ENCODE measurements around the gene MEGF6.

The MEGF6 gene

DNA sequence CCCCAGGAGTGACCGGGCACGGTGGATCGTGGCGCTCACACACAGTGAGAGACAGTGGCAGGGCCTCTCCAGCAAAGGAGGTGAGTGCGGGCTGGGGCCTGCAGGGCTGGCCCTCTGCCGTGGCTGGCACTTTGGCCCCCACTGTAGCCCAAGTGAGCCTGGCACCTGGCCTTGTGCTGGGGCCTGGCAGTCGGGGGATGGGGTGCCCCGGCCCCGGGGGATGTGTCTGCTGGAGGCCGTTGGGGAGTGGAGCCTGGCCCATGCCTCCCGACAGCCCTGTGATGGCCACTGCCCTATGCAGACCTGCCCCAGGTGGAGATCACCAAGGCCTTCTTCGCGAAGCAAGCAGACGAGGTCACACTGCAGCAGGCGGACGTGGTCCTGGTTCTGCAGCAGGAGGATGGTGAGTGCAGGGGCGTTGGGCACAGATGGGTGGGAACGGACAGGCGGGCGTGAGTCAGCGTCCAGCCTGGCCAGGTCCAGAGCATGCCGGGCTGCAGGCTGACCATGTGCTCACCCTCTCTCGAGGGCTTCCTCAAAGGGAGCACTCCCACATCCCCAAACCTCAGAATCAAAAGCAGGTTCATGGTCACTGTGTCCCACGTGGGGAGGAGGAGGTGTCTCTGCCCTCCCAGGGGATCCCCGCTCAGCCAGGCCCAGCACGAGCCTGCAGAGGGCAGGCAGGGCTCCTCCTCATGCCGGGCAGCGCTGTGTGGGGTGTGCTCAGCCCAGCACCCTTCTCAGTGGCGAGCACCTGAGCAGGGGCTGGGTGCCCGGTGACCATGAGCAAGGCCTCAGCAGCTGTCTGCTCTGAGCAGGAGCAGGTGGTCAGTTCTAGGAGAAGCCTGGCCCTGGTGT lies 131.6 kb downstream of the MEGF6 start:
- no peak for DNase-seq

DNA sequence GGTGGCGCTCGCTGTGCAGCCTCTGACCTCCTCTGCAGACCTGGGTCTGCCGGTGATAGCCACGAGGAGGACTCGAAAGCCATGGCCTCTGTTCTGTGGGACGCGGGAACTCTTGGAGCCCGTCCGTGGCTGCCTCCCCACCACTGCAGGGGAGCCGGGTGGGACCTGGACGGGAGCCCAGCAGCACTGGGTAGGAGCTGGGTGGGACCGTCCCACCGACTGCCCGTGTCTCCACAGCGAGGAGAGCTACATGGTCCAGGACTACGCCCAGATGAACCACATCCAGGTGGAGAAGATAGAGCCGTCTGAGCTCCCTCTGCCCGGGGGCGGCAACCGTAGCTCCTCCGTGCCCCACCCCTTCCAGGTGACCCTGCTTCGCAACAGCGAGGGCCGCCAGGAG lies 133.1 kb downstream of the MEGF6 start:
- DNase-seq = no peak

DNA sequence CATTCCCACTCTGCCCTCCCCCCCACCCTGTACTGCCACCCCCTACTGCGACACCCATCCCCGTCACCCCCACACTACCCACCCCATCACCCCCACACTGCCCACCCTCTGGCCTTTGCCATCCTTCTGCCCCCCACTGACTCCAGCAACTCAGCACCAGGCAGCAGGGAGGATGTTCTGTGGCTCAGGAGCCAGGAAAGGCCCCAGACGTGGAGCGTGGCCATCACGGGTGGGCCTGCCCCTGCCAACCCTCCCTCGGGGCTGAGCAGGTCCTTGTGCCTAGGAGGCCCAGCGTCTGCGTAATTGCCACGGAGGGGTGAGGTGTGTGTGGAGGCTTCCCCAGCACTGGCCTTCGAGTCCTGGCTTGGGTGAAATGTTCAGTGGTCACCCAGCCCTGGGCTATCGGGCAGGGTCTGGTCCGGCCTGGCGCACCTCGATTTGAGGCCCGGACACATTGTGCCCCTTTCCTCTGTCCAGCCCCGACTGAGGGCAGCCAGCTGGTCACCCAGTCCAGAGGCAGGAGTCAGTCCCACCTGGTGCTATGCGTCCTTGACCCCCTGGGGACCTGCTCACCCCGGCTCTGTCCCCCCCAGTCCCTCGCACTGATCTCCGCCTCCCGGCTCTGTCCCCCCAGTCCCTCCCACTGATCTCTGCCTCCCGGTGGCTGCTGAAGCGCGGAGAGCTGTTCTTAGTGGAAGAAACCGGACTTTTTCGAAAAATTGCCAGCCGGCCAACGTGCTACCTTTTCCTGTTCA lies 133.9 kb downstream of the MEGF6 start:
- no peak for DNase-seq

DNA sequence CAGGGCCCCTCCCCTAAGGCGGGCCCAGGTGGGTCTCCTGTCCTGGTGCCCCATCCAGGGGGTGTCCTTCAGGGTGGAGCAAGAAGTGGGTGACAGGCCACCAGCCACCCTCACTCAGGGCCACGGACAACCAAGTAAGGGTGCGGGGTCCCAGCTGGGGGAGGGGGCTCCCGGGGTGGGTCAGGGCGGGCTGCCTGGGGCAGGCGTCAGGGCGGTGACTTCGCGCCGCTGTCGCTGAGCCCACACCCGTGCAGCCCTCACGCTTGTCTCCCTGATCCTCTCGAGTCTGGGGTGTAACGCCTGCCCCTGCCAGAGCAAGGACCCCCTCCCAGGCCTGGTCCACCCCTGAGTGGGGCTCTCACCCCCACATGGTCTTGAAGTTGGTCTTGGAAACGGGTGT lies 134.6 kb downstream of the MEGF6 start:
- DNase-seq = no peak

DNA sequence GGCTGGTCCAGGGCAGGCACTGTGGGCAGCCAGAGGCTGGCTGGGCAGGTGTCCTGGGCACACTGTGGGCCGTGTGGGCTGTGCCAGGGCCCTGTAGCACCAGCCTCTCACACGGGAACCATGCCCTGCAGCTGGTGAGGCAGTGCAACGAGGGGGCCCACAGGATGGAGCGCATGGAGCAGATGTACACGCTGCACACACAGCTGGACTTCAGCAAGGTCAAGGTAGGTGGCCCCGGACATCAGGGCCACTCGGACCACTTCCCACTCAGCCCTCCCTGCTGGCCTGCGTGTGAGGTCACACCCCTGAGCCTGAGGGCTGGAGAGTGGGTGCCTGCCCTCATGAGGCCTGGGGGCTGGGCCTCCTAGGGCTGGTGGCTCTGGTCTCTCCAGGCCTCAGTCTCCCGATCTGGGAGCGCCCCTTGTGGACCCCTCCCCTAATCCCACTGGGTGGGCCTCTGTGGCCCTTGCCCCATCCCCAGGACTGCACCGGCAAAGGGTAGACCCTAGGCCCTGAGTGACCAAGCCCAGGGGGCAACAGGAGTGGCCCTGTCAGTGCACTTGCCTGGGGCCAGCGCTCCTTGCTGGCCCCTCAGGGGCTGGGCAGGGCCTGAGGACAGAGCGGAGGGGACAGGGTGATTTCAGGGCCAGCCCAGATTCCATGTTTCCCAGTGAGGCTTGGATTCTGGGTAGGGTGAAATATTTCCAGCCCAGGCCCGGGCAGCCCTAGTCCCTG lies 135.3 kb downstream of the MEGF6 start:
- no peak for DNase-seq

DNA sequence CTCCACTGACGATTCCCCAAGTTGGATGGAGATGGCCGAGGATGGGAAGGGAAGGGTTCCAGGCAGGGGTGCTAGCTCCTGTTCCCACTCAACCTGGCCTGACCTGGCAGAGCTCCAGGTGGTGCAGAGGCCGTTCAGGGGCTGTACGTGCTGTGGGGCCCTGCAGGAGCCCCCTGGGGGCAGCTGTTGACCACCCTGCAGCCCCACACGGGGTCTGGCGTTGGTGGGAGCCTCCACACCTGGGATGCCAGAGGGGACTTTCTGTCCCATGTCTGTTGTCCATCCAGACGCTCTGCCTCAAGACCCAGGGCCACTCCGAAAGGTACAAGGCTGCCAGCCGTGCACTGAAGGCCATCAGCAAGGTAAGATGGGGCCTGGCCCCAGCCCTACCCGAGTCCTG lies 136.9 kb downstream of the MEGF6 start:
- no peak for DNase-seq

DNA sequence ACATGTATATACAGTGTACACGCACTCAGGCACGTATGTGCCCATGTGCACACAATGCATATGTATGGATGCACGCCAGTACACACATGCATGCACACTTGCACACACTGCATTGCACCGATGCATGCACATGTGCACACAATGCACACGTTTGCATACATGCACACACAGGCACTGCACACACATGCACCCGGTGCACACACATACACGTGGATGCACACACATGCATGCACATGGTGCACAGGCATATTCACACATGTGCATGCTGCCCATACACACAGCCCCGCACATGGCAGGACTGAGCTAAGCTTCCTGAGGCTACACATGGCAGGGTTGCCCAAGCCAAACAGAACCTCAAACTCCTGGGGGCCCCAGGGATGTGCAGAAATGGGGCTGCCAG lies 137.3 kb downstream of the MEGF6 start:
- DNase-seq = no peak

DNA sequence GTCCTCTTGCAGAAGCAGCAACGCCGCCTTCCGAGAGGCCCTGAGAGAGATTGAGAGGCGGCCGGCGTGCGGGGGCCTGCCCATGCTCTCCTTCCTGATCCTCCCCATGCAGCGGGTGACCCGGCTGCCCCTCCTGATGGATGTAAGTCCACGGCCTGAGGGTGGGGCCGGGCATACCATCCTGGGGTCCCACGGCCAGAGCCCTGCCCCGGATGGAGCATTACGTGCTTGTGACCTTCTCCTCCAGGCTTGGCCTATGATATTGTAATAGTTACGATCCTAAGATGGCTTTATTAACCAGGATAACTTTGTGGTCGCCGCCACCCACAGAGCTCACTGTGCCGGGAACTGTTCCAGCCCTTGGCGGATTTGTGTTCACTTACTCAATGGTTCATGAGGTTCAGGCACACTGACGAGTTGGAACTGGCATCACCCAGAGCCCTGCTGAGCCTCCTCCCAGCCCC lies 137.9 kb downstream of the MEGF6 start:
- peak; percentile 56 for DNase-seq

DNA sequence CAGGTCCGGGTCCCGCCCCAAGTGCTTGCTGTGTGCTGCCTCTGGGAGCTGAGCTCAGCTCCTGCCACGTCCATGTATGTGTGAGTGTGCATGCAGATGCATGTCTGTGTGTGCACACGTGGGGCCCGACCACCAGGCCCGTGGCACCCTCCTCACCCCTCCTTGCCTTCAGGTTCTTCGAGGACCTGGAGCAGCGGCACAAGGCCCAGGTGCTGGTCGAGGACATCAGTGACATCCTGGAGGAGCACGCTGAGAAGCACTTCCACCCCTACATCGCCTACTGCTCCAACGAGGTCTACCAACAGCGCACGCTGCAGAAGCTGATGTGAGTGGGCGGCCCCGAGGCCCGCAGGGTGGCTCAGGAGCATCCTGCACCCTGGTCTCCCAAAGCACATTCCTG lies 138.4 kb downstream of the MEGF6 start:
- no peak for DNase-seq

DNA sequence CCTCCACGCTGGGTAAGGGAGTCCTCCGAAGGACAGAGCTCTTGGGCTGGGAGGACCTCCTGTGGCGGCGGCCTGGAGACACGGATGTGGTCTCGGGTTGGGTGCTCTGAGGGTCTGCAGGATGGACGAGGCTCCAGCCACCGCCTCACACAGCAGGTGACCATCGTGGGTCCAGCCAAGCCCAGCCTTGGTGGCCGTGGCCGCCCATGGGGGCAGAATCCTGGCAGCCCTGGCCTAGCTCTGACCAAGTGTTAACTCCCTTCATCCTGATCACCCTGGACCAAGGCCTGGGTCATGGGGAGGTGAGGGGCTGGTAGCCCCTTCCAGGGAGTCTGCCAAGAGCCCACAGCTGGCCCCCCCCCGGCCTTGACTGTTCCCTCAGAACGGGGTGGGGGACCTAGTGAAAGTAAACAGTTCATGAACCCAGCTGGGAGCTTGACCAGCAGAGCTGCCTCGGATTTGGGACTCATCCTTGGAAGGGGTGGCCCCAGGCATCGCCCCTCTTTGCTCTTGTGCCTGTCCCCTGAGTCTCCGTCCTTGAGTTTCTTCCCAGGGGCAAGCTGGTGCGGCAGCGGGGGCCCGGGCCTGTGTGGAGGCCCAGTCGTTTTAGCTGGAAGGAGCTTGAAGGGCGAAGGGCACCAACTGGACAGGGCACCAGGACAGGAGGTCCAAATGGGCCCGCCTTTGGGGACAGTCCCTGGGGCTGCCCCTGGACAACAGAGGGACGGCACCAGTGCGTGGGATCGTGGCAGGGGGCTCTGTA lies 139.0 kb downstream of the MEGF6 start:
- DNase-seq = no peak

DNA sequence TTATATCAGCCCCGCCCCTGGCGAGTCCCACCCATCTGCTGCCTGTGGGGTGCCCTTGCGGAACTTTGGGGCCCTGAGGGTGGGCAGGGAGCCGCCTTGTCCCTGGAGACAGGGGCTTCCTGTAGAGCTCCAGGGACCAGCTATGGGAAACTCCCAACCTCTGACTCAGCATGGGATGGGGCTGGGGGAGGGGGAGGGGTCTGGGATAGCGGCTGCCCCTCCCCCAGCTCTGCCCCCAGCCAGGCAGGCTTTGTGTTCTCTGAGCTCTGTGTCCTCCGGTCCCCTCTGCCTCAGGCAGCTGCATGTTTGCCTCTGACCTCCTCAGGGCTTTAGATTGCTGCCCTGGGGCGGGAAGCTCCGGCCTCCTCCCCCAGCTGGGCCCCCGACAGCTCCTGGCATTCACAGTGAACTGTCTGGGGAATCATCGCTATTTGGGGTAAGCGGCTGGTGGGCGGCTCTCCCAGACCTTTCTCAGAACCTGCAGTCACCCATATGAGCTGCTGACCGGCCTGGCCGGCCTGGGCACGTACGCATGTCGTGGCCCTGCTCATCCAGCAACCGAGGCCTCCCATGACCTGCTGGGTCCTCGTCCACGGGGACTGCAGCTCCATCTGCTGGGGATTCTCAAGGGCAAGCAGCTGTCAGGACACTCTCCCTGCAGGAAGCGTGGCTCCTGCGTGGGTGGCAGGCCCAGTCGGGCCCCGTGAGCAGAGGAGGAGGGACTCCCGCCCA lies 139.8 kb downstream of the MEGF6 start:
- peak; percentile 55 for DNase-seq

DNA sequence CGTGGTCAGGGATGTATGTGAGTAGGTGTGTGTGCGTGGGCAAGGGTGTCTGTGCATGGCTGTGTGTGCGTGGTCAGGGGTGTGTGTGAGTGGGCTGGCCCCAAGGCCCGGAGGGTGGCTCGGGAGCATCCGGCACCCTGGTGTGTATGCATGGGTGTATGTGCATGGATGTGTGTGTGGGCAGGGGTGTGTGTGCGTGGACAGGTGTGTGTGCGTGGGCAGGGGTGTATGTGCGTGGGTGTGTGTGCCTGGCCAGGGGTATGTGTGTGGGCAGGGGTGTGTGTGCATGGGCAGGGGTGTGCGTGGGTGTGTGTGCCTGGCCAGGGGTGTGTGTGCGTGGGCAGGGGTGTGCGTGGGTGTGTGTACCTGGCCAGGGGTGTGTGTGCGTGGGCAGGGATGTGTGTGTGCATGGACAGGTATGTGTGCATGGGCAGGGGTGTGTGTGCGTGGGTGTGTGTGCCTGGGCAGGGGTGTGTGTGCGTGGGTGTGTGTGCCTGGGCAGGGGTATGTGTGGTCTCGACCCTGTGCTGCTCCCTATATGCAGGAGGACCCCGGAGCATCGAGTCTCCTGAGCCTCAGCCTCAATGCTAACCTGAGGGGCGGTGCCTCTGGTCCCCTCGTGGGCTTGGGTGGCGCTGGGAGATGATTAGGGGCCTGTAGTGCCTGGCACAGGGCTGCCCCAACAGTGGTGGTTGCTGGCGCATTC lies 140.5 kb downstream of the MEGF6 start:
- DNase-seq = peak; percentile 71

DNA sequence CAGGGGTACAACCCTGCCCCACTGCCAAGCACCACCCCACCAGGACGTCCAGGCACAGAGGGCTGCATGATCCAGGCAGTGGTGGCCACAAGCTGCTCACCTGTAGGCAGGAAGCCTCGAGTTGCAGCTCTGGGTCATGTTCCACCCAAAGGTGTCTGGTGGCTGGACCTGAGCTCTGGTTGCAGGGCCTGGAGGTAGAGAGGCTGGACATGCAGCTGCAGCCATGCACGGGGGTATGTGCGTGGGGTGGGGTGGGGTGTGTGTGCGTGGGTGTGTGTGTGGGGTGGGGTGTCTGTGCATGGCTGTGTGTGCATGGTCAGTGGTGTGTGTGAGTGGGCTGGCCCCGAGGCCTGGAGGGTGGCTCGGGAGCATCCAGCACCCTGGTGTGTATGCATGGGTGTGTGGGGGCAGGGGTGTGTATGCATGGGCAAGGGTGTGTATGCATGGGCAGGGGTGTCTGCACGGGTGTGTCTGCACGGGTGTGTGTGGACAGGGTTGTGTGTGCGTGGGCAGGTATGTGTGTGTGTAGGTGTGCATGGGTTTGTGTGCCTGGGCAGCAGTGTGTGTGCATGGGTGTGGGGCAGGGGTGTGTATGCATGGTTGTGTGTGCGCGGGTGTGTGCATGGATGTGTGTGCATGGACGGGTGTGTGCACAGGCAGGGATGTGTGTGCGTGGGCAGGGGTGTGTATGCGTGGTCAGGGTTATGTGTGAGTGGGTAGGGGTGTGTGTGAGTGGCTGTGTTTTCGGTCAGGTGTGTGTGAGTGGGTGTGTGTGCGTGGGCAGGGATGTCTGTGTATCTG lies 141.3 kb downstream of the MEGF6 start:
- DNase-seq = no peak

DNA sequence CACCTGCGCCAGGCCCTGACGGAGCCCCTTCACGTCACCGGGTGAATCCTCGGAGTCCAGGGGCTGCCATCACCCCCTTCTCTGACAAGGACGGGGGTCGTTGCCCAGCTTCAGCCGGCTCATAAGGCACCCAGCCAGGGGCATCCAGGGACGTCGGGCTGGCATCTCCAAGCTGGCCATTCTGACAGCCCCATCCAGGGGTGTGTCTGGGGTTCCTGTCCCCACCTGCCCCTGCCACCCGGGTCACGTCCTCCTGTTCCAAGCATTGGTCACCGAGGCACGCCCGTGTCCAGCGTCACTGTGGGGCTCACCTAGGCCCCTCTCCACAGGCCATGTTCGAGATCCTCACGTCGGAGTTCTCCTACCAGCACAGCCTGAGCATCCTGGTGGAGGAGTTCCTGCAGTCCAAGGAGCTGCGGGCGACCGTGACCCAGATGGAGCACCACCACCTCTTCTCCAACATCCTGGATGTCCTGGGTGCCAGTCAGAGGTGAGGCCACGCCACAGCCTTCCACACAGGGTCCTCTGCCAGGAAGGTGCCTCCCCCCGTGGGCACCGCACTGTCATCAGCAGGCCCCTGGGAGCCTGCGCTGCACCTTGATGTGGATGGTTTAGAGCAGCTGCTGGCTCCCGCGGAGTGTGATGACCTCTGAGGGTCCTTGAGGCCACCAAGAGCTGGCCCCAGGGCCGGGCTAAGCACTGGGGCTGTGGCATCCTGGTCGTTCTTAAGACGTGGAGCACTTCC lies 142.0 kb downstream of the MEGF6 start:
- DNase-seq = no peak

DNA sequence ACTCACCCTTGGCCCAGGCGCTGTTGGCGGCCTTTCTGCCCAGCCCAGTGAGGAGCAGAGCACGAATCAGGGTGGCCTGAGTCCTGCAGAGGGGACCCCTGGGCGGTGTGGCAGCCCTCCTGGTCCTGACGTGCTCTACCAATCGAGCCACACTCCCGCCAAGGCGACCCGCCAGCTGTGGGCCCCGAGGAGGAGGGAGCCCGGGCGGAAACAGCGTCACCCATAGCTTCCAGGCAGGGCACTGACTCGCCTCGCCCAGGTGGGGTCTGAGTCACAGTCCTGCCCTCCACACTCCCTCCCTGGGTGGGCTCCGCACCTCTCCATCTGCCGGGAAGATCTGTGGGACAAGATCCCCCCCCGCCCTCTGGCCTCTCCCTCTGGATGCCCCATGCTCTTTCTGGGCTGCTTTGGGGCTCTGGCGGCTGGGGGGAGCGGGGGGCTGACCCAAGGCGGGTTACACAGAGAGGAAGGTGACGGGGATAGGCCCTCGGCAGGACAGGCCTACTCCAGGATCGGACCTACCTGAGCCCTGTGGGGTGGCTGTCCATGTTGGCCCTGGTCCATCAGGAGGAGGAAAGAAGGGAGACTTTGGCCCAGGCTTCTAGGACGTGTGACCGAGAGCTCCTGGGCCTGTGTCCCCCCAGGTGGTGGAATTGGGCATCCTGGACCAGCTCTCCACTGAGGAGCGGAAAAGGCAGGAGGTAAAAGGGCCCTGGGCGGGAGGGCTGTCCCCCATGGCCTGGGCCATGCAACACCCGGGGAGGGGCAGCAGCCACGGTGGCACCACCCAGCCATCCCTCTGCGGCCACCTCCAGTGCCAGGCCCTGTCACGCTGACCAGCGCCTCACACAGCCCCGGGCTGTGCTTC lies 142.8 kb downstream of the MEGF6 start:
- no peak for DNase-seq

DNA sequence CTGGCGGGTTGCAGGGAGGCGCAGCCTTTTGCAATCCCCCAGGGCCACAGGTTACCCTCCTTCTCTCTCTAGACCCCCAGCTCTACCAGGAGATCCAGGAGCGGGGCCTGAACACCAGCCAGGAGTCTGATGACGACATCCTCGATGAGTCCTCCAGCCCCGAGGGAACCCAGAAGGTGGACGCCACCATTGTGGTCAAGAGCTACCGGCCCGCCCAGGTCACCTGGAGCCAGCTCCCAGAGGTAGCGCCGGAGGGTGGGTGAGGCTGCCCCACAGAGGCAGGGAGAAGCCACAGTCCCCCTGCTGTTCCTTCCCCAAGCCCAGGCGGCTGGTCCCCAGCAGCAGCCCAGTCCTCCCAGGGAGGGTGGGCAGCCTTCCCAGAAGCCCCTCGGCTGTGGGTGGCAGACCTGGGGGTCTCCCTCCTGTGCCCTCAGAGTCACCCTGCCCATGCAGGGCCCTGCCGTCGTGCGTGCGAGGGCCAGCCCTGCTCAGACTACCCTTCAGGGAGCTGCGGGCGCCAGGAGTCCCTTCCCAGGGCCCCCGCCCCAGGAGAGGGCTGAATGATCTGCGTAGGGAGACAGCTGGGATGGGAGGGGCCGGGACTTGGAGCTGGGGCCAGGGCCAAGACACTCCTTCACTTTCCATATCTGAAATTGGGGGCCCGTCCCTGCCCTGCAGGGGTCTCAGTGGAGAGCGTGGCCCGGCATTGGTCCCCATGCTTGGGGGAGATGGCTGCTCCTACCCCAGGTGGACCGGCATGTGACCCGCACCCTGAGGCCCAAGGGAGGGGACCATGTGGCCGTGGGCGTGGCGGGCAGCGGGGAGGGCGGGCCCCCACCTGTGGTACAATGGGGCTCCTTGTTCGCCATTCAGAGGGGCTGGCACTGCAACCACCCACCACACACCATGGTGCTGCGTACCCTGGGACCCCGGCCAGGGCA lies 143.9 kb downstream of the MEGF6 start:
- DNase-seq = no peak

DNA sequence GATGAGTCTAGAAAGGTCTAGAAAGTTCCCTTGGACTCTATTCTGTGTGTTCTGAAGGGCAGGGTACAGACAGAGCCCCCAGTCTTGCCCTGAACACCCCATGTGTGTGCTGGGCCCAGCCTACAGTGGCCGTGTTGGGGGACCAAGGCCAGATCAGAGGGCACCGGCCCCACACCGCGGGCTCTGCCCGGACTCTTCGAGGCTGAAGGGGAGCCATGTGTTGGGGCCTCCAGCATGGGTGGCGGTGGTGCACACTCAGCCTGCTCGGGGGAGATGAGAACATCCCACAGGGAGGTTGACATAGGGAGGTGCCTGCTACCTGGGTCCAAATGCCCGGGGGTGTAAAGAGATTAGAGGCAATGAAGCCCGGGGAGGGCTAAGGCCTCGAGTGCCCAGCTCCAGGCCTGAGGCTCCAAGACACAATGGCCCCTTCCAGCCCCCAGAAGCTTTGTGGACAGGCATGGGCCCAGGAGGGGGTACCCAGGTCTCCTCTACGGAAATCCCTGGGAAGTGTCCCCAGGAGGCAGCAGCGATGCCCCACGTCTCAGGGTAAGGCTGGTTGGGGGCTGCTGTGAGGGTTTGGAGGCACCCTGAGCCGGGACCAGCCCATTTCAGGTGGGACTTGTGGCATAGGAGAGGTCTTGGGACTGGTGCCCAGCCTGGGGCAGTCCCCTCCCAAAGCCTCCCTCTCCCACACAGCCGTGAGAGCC lies 144.8 kb downstream of the MEGF6 start:
- no peak for DNase-seq

Data from NCI-H226 (cell line).